Lower leg skin (tissue), 4 donors: Measurements from ENCODE around the gene MEX3D. TPM values are rescaled to one million over a fixed set of nuclear protein-coding genes. Genes with fewer than 3 reads are reported as not detected.

Source experiments
- DNase-seq, 2 donors: peaks; one replicate each; pipeline ENCODE4 v3.0.0-alpha.2; 2019; ENCODE audit warnings: low spot score in 2 of 2
- H3K4me3 ChIP-seq: fragments of 200-600 bp; sonication (generic); 2 replicates; pipeline ENCODE4 v1.5.1; 2017; ENCODE audit warnings: mild to moderate bottlenecking, low read depth; ENCODE audit not compliant: poor library complexity, severe bottlenecking
- POLR2A ChIP-seq, 2 donors: fragments of 450-650 bp; IDR thresholded peaks; one replicate each; pipeline ENCODE4 v1.6.1; 2016 to 2017; ENCODE audit warnings: antibody characterized with exemption in 2 of 2, mild to moderate bottlenecking in 1 of 2, moderate library complexity in 1 of 2
- WGBS, 2 donors: methylation state at CpG; one replicate each; pipeline ENCODE4 v1.1.5; 2018; 5-methylcytosine and 5-hydroxymethylcytosine counted together
- intact Hi-C: fragments of 100-400 bp; cut with DNase I; formaldehyde crosslinking; loops from one replicate; pipeline ENCODE4 v1.15.0; 2023; ENCODE audit warnings: low total_unique reads
- total RNA-seq, 4 donors: library from RNA; depleted of rRNA; stranded (reverse); fragments of >200 nt; gene quantifications; one replicate each; pipeline ENCODE4 v1.1.0, GENCODE V29; 2016
- TF ChIP-seq, protein P1 (sequence below), 3 donors: fragments of 450-650 bp; IDR thresholded peaks; one replicate each; pipeline ENCODE4 v1.5.1; 2016; ENCODE audit warnings: antibody characterized with exemption in 3 of 3, mild to moderate bottlenecking in 3 of 3, moderate library complexity in 2 of 3

The MEX3D gene
- total RNA-seq, 4 donors from 2014 or later, result 37.3 to 44.1 (median 42.2) TPM

DNA sequence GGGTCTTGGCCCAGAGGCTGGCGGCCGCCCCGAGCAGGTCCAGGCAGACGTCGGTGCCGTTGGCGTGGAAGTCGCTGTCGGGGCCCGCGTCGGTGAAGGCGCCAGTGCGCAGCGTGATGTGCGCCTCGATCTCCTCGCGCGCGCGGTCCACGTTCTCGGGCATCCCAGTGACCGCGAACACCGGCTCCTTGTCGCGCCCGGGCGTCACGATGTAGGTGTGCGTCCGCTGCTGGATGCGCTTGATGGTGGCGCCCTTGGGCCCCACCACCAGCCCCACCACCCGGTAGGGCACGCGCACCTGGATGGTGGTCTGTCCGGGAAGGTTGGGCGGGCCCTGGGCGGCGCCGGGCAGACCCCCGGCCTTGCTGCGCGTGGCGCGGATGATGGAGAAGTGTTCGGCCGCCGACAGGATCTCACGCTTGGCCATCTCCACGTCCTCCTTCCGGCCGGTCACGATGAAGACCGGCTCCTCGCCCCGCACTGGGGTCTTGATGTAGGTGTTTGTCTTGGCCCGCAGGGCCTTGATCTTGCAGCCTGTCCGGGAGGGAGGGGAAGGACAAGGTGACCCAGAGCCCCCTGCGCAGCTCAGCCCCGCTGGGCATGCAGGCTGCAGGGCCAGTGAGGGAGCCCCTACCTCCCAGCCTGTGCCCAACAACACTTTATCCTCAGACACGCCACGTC is 11.6 kb downstream of the MEX3D start:
- no peak for TF ChIP-seq POLR2A (IDR thresholded peaks at IDR 0.05)
- TF ChIP-seq, protein P1, sequence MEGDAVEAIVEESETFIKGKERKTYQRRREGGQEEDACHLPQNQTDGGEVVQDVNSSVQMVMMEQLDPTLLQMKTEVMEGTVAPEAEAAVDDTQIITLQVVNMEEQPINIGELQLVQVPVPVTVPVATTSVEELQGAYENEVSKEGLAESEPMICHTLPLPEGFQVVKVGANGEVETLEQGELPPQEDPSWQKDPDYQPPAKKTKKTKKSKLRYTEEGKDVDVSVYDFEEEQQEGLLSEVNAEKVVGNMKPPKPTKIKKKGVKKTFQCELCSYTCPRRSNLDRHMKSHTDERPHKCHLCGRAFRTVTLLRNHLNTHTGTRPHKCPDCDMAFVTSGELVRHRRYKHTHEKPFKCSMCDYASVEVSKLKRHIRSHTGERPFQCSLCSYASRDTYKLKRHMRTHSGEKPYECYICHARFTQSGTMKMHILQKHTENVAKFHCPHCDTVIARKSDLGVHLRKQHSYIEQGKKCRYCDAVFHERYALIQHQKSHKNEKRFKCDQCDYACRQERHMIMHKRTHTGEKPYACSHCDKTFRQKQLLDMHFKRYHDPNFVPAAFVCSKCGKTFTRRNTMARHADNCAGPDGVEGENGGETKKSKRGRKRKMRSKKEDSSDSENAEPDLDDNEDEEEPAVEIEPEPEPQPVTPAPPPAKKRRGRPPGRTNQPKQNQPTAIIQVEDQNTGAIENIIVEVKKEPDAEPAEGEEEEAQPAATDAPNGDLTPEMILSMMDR (IDR thresholded peaks at IDR 0.05), result no peak
- intact Hi-C loops, result no loop called here
- H3K4me3 ChIP-seq, result no peak overlapping the region
- no peak for DNase-seq
- 96% methylated on average over 53 to 62 of the region's 66 CpGs for WGBS, 2 donors

DNA sequence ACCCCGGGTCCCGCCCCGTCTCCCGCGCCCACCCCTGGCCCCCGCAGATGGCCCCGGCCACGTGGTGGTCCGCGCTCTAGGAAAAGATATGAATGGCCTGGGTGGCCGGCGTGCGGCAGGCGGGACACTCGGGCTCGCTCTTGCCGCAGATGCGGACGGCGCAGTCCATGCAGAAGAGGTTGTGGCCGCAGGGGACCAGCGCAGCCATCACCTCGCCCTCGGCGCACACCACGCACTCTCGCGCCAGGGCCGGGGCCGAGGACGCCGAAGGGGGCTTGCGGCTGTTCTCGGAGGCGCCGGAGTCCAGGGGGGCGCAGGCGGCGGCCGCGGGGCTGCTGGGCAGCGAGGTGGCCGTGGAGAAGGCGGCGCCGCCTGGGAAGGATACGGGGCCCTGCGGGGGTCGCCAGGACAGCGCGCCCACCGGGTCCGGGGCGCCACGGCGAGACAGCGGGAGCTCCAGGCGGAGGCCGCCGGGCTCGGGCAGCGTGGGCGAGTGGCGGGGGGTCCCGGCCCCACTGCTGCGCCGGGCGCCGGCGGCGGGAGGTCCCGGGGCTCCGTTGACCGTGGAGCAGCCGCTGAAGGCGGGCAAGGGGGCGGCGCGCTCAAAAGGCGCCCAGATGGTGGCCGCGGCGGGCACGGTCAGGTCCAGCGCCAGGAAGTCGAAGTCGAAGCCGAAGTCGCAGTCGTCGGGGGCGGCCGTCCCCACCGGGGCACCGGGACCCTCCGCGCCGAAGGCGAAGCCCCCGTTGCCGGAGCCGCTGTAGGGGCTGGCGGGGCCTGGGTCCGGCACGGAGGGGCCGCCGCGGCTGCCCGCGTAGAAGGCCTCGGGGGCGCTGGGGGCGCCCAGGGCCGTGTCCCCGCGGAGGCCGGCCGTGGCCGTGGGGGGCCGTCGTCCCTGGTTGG is 12.4 kb downstream of the MEX3D start:
- intact Hi-C loops, result no loop called here
- 94% methylated on average over 101 to 115 of the region's 121 CpGs for WGBS, 2 donors
- H3K4me3 ChIP-seq, result no peak overlapping the region
- TF ChIP-seq POLR2A (IDR thresholded peaks at IDR 0.05), result no peak
- TF ChIP-seq, protein P1 (IDR thresholded peaks at IDR 0.05), result no peak
- no peak for DNase-seq

DNA sequence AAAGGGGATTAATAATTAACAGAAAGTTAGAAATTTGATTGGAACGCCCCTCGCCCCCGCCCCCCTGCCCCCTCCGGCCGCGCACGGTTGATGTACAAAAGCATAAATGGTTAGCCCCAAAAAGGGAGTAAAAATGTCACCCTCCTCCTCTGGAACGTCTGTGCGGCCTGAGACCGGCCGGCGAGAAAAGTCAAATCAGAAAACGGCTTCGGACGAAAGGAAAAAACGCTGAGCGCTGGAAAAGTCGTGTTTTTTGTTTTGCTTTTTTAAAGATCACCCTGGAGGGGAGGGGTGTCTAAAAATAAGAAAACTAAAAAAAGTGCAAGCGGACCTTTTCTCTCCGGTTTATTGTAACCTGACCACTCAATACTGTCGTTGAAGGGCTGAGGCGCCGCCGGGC is 13.2 kb downstream of the MEX3D start:
- H3K4me3 ChIP-seq, result no peak overlapping the region
- TF ChIP-seq POLR2A (IDR thresholded peaks at IDR 0.05), result no peak
- TF ChIP-seq, protein P1 (IDR thresholded peaks at IDR 0.05), result no peak
- intact Hi-C loops, result no loop called here
- 92 to 93% methylated on average over 24 of the region's 24 CpGs for WGBS, 2 donors
- no peak for DNase-seq

DNA sequence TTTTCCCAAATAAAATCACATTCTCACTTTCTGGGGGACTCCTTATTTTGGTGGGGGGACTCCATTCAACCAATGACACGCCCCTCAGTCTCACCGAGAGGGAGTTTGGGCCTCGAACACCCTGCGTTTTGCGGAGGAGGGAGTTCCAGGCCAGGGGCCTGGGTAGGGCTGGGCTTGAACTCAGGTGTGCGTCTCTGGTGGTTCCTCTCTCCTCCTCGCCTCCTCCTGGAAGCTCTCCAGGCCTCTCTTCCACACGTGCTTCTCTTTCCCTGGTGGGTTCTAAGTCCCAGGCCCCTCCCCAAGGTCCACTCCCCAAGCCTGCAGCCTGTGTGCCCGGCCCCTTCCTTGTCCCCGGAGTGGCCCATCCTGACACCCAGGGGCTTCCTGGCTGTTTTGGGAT is 14.7 kb downstream of the MEX3D start:
- WGBS, 2 donors, result 88 to 92% methylated on average over 10 of the region's 10 CpGs
- no peak overlapping the region for H3K4me3 ChIP-seq
- no peak for DNase-seq
- intact Hi-C loops, result no loop called here
- no peak for TF ChIP-seq POLR2A (IDR thresholded peaks at IDR 0.05)
- TF ChIP-seq, protein P1 (IDR thresholded peaks at IDR 0.05), result no peak

DNA sequence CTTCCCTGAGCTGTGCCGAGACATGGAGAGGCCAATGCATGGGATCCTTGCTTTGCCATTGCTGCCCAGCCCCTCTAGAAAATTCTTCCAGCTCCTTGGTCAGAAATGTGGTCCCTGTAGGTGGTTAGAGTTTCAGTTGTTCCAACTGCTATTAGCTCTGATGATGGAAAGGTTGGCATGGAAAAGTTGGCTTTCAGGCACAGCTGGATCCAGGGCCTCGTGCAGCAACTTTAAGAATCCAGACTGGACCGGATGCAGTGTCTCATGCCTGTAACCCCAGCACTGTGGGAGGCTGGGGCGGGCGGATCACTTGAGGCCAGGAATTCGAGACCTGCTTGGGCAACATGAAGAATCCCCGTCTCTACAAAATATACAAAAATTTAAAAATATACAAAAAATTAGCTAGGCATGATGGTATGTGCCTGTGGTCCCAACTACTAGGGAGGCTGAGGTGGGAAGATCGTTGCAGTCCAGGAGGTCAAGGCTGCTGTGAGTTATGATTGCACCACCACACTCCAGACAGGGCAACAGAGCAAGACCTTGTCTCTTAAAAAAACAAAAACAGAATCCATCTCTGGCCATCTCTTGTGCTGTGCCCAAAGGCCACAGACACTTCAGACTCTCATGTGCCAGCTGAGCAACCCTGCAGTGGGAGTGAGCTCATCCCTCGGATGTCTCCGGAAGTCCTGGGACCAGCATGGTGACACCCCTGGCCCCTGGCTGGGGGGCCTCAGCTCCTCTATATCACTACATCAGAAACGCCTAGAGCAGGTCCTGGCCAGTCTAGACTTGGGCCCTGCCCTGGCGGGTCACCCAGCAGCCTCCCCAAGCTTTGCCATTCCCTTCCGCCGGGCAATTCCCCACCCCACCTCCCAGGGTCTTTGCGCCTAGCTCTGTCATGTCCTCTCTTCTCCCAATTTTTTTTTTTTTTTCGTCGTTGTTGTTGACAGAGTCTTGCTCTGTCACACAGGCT is 16.8 kb downstream of the MEX3D start:
- 80% methylated on average over 17 of the region's 17 CpGs for WGBS, 2 donors
- H3K4me3 ChIP-seq, result no peak overlapping the region
- TF ChIP-seq, protein P1 (IDR thresholded peaks at IDR 0.05), result no peak
- TF ChIP-seq POLR2A (IDR thresholded peaks at IDR 0.05), result no peak
- intact Hi-C loops, result no loop called here
- DNase-seq, result no peak
